Neural progenitor cell (in vitro differentiated cells): ENCODE results near the gene SLIT1.

Experiments
- CTCF ChIP-seq: fragments of 200-600 bp; sonication (generic); IDR thresholded peaks from 2 replicates; pipeline ENCODE4 v1.5.1; 2017; ENCODE audit warnings: antibody characterized with exemption, mild to moderate bottlenecking
- EZH2 ChIP-seq: fragments of 200-600 bp; sonication (generic); IDR thresholded peaks from 2 replicates; pipeline ENCODE4 v1.6.1; 2017; ENCODE audit warnings: antibody characterized with exemption, mild to moderate bottlenecking, moderate library complexity

DNA sequence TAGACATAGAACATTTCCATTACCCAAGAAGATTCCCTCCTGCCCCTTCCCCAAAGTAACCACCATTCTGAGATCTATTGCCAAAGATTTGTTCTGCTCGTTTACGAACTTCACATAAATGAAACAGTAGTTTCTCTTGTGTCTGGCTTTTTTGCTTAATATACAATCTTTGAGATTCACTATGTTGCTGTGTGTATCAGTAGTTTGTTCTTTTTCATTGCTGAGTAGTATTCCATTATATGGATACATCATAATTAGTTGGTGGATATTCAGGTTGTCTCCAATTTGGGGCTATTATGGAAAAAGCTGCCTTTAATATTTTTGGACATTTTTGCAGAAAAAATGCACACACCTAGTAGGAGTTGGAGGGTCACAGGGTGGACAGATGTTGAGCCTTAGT lies 124.3 kb downstream of the SLIT1 start:
- TF ChIP-seq CTCF (no peak), EZH2 (no peak)
